ENCODE results near the gene CAPN15. TPM values are rescaled to one million over a fixed set of nuclear protein-coding genes. Genes with fewer than 3 reads are reported as not detected.

Gene CAPN15
- total RNA-seq, 1 experiment from 2014 or later, result 76.4 TPM

- Histone ChIP-seq H4K91ac (ENCODE audit: insufficient read length, low read depth, low read length) (no peak overlapping the region), H2BK20ac (ENCODE audit: low read depth, low read length, poor library complexity, severe bottlenecking) (no peak overlapping the region), H3K79me2 (ENCODE audit: insufficient read depth, low read length) (no peaks in the 10 kb centered on the region), H3K23me2 (ENCODE audit: insufficient read length, low read depth, low read length, poor library complexity, severe bottlenecking) (no peaks in the 10 kb centered on the region), H3K18ac (ENCODE audit: insufficient read length, low read depth, low read length) (no peak overlapping the region), H3K56ac (ENCODE audit: insufficient read length, low read depth, low read length) (no peak overlapping the region), H3K4me1 (ENCODE audit: insufficient read depth, low read length) (no peaks in the 10 kb centered on the region), H3K4ac (ENCODE audit: low read depth, low read length) (no peak overlapping the region), H3K14ac (ENCODE audit: insufficient read depth, low read length) (no peak overlapping the region), H3K27me3 (ENCODE audit: insufficient read depth, low read length) (peaks cover 2% of the 10 kb centered on the region; the same call in 1 of the 2 replicates), H3K23ac (ENCODE audit: insufficient read length, low read depth, low read length) (no peak overlapping the region), H2AFZ (ENCODE audit: low read length) (no peak overlapping the region), H3K9me3 (ENCODE audit: control insufficient read depth, low read depth, low read length) (no peaks in the 10 kb centered on the region), H3K4me2 (ENCODE audit: insufficient read depth, insufficient read length, low read length) (no peak overlapping the region), H4K8ac (replicated peaks; ENCODE audit: insufficient read length, low read depth, low read length) (no peak overlapping the region), H4K20me1 (ENCODE audit: control insufficient read depth, insufficient read depth, insufficient read length) (peaks cover 3% of the 10 kb centered on the region), H2BK120ac (ENCODE audit: low read depth, low read length, poor library complexity, severe bottlenecking) (no peak overlapping the region), H2BK5ac (ENCODE audit: insufficient read length, low read length) (no peak overlapping the region), H2AK5ac (ENCODE audit: insufficient read length, low read length) (no peak overlapping the region), H3K9ac (ENCODE audit: extremely low read depth, insufficient read length, low read length) (no peak overlapping the region), H3K27ac (ENCODE audit: insufficient read length, low read depth, low read length) (no peak overlapping the region), H3T11ph (ENCODE audit: low read length) (no peak overlapping the region), H2BK15ac (ENCODE audit: low read depth, low read length) (no peak overlapping the region), H2BK12ac (ENCODE audit: insufficient read length, low read depth, low read length) (no peak overlapping the region), H3K79me1 (ENCODE audit: insufficient read depth, low read depth, low read length, poor library complexity, severe bottlenecking) (no peaks in the 10 kb centered on the region), H4K5ac (ENCODE audit: insufficient read length, low read depth, low read length) (no peak overlapping the region)
- DNase-seq, result no peak
- peak overlapping the region; percentile 41 to 50; a peak in 3 of 5 replicates for H3K4me3 Mint-ChIP-seq
- no peaks in the 10 kb centered on the region for H3K4me1 Mint-ChIP-seq
- no CpG with 5 or more reads among the region's 62 CpGs for WGBS (ENCODE audit: extremely low coverage, insufficient read length, low lambda C conversion rate)
- H3K27ac Mint-ChIP-seq, result no peak overlapping the region
- H3K27me3 Mint-ChIP-seq (ENCODE audit: low read depth), result peaks cover 42% of the 10 kb centered on the region
- H3K9me3 Mint-ChIP-seq, result no peaks in the 10 kb centered on the region; a peak in 1 of 5 replicates
- H3K36me3 Mint-ChIP-seq (ENCODE audit: insufficient read depth in 1 of 3, low read depth in 3 of 3), result no peaks in the 10 kb centered on the region; a peak in 2 of 7 replicates
- TF ChIP-seq, protein P1, sequence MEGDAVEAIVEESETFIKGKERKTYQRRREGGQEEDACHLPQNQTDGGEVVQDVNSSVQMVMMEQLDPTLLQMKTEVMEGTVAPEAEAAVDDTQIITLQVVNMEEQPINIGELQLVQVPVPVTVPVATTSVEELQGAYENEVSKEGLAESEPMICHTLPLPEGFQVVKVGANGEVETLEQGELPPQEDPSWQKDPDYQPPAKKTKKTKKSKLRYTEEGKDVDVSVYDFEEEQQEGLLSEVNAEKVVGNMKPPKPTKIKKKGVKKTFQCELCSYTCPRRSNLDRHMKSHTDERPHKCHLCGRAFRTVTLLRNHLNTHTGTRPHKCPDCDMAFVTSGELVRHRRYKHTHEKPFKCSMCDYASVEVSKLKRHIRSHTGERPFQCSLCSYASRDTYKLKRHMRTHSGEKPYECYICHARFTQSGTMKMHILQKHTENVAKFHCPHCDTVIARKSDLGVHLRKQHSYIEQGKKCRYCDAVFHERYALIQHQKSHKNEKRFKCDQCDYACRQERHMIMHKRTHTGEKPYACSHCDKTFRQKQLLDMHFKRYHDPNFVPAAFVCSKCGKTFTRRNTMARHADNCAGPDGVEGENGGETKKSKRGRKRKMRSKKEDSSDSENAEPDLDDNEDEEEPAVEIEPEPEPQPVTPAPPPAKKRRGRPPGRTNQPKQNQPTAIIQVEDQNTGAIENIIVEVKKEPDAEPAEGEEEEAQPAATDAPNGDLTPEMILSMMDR (conservative IDR thresholded peaks at IDR 0.05), result no peak
Observed at GRCh38 chr16:559411-560203, 32.1 kb downstream of the CAPN15 start.

Measured in H9 (cell line).